H1 (cell line): ENCODE measurements around the gene BTRC. TPM values are rescaled to one million over a fixed set of nuclear protein-coding genes. Genes with fewer than 3 reads are reported as not detected.

Experiments used
- CTCF ChIA-PET: fragments of 300-600 bp; sonication (Branson Sonifier 250); formaldehyde crosslinking; loops from one replicate; lab custom pipeline; 2021; ENCODE audit not compliant: partially characterized antibody; lab: Charles Lee
- POLR2A ChIA-PET: fragments of 300-600 bp; sonication (Branson Sonifier 250); formaldehyde crosslinking; loops from one replicate; lab custom pipeline; 2021; ENCODE audit warnings: inconsistent platforms; ENCODE audit not compliant: partially characterized antibody; lab: Charles Lee
- DNase-seq, 2 experiments: peaks; one replicate each; pipeline versions ENCODE4 v3.0.0 to v3.0.0-alpha.2; 2010 to 2022; ENCODE audit warnings: low spot score in 2 of 2, low read depth in 1 of 2, mixed read lengths in 1 of 2
- FAIRE-seq: peaks from 2 replicates; lab custom pipeline; 2011; peaks lifted over from hg19 to GRCh38; lab: Jason Lieb, UNC
- H2AFZ ChIP-seq: 2 replicates; pipeline ENCODE4 v1.8.1; 2012; ENCODE audit warnings: low read length, inconsistent platforms
- H2AK5ac ChIP-seq: 2 replicates; pipeline ENCODE4 v1.6.1; 2013; ENCODE audit warnings: low read depth, low read length
- H2BK120ac ChIP-seq: replicated peaks from 2 replicates; pipeline ENCODE3; 2013; ENCODE audit warnings: low read depth, low read length, inconsistent platforms
- H2BK12ac ChIP-seq: 2 replicates; pipeline ENCODE4 v1.6.1; 2013; ENCODE audit warnings: low read depth, low read length
- H2BK15ac ChIP-seq: 2 replicates; pipeline ENCODE4 v1.6.1; 2013; ENCODE audit warnings: low read length
- H2BK20ac ChIP-seq: 2 replicates; pipeline ENCODE4 v1.6.1; 2013; ENCODE audit warnings: low read length
- H2BK5ac ChIP-seq: 2 replicates; pipeline ENCODE4 v1.6.1; 2013; ENCODE audit warnings: low read depth, low read length
- H3K14ac ChIP-seq: 2 replicates; pipeline ENCODE4 v1.6.1; 2013; ENCODE audit warnings: inconsistent platforms; ENCODE audit not compliant: insufficient read length
- H3K18ac ChIP-seq: 2 replicates; pipeline ENCODE4 v1.6.1; 2013; ENCODE audit warnings: low read length; ENCODE audit errors: extremely low read depth
- H3K23ac ChIP-seq: 2 replicates; pipeline ENCODE4 v1.6.1; 2013; ENCODE audit warnings: inconsistent platforms; ENCODE audit not compliant: insufficient read length
- H3K23me2 ChIP-seq: 2 replicates; pipeline ENCODE4 v1.6.1; 2013; ENCODE audit warnings: low read depth, low read length
- H3K27ac ChIP-seq: 2 replicates; pipeline ENCODE4 v1.6.1; 2011; ENCODE audit warnings: low read depth, low read length, inconsistent platforms
- H3K27me3 ChIP-seq, 4 experiments: replicated peaks in 1 of 4; 1 replicate in 1 of 4; 2 replicates in 3 of 4; pipeline versions ENCODE4 v1.6.1 to v1.8.1; 2011 to 2013; ENCODE audit warnings: low read length in 3 of 4, mild to moderate bottlenecking in 3 of 4, inconsistent platforms in 2 of 4, mixed read lengths in 2 of 4, moderate library complexity in 1 of 4; ENCODE audit not compliant: control insufficient read depth in 3 of 4, insufficient read depth in 3 of 4; ENCODE audit errors: extremely low read depth in 1 of 4
- H3K36me3 ChIP-seq, 4 experiments: 2 replicates each; pipeline versions ENCODE4 v1.6.1 to v1.8.1; 2011 to 2013; ENCODE audit warnings: mild to moderate bottlenecking in 4 of 4, low read length in 3 of 4, moderate library complexity in 2 of 4, control low read depth in 1 of 4, inconsistent platforms in 1 of 4; ENCODE audit not compliant: insufficient read depth in 4 of 4, control insufficient read depth in 2 of 4
- H3K4ac ChIP-seq: replicated peaks from 2 replicates; pipeline ENCODE3; 2013; ENCODE audit warnings: low read length, low read depth, mixed read lengths, inconsistent platforms; ENCODE audit not compliant: insufficient read length
- H3K4me1 ChIP-seq, 4 experiments: replicated peaks in 1 of 4; 1 replicate in 1 of 4; 2 replicates in 3 of 4; pipeline versions ENCODE4 v1.6.1 to v1.8.1; 2011 to 2013; ENCODE audit warnings: low read length in 3 of 4, inconsistent platforms in 2 of 4, mixed read lengths in 1 of 4; ENCODE audit not compliant: insufficient read depth in 4 of 4, control insufficient read depth in 3 of 4
- H3K4me2 ChIP-seq, 2 experiments: 2 replicates each; pipeline versions ENCODE4 v1.6.1 to v1.8.1; 2011 to 2013; ENCODE audit warnings: low read depth in 2 of 2, low read length in 2 of 2, control low read depth in 1 of 2, inconsistent platforms in 1 of 2, mild to moderate bottlenecking in 1 of 2; ENCODE audit not compliant: insufficient read depth in 1 of 2
- H3K4me3 ChIP-seq, 4 experiments: fragments of 200-600, 300-600 bp in 1 of 4; sonication (generic), shearing (Covaris generic), sonication (Bioruptor Twin) in 1 of 4; 2 replicates each; pipeline versions ENCODE4 v1.5.1 to v1.8.1; 2011 to 2016; ENCODE audit warnings: low read length in 4 of 4, low read depth in 3 of 4, control low read depth in 2 of 4, inconsistent platforms in 2 of 4, mild to moderate bottlenecking in 2 of 4, mixed read lengths in 1 of 4, moderate library complexity in 1 of 4; ENCODE audit not compliant: insufficient read depth in 2 of 4; ENCODE audit errors: extremely low read depth in 1 of 4
- H3K56ac ChIP-seq: replicated peaks from 2 replicates; pipeline ENCODE3; 2013; ENCODE audit warnings: low read depth, mild to moderate bottlenecking, mixed read lengths, low read length, inconsistent platforms; ENCODE audit not compliant: insufficient read length
- H3K79me1 ChIP-seq: 2 replicates; pipeline ENCODE4 v1.6.1; 2013; ENCODE audit warnings: low read depth, low read length, control low read depth
- H3K79me2 ChIP-seq, 2 experiments: 2 replicates each; pipeline versions ENCODE4 v1.6.1 to v1.8.1; 2012 to 2013; ENCODE audit warnings: low read length in 2 of 2, mild to moderate bottlenecking in 2 of 2, inconsistent platforms in 1 of 2; ENCODE audit not compliant: insufficient read depth in 2 of 2, control insufficient read depth in 1 of 2
- H3K9ac ChIP-seq, 4 experiments: replicated peaks in 1 of 4; 1 replicate in 1 of 4; 2 replicates in 3 of 4; pipeline versions ENCODE4 v1.6.1 to v1.8.1; 2011 to 2013; ENCODE audit warnings: low read depth in 3 of 4, low read length in 3 of 4, control low read depth in 2 of 4, mild to moderate bottlenecking in 2 of 4, moderate library complexity in 2 of 4, inconsistent platforms in 1 of 4; ENCODE audit errors: extremely low read depth in 1 of 4
- H3K9me3 ChIP-seq, 2 experiments: 2 replicates each; pipeline versions ENCODE4 v1.6.1 to v1.8.1; 2012 to 2013; ENCODE audit warnings: mild to moderate bottlenecking in 2 of 2, moderate library complexity in 2 of 2, control low read depth in 1 of 2, inconsistent platforms in 1 of 2, low read depth in 1 of 2, low read length in 1 of 2, mixed read lengths in 1 of 2; ENCODE audit not compliant: insufficient read depth in 2 of 2
- H4K20me1 ChIP-seq, 2 experiments: replicated peaks in 1 of 2; 2 replicates each; pipeline versions ENCODE3 to v1.8.1; 2011 to 2013; ENCODE audit warnings: inconsistent platforms in 2 of 2, low read length in 2 of 2, mild to moderate bottlenecking in 1 of 2; ENCODE audit not compliant: insufficient read depth in 2 of 2, control insufficient read depth in 1 of 2
- H4K5ac ChIP-seq: 2 replicates; pipeline ENCODE4 v1.6.1; 2013; ENCODE audit warnings: low read length, low read depth, mixed read lengths, inconsistent platforms; ENCODE audit not compliant: insufficient read length
- H4K8ac ChIP-seq: 2 replicates; pipeline ENCODE4 v1.8.0; 2013; ENCODE audit warnings: mild to moderate bottlenecking, moderate library complexity, low read length, inconsistent platforms; ENCODE audit not compliant: insufficient read depth; ENCODE audit errors: extremely low read depth
- H4K91ac ChIP-seq: replicated peaks from 2 replicates; pipeline ENCODE3; 2013; ENCODE audit warnings: low read length, mixed read lengths, inconsistent platforms; ENCODE audit not compliant: insufficient read length
- BCL11A ChIP-seq, 2 experiments: IDR thresholded peaks; one replicate each; pipeline ENCODE4 v1.6.1; 2011; ENCODE audit warnings: low read depth in 2 of 2, low read length in 2 of 2, mild to moderate bottlenecking in 2 of 2
- KDM5A ChIP-seq: fragments of 200-600 bp; IDR thresholded peaks from 2 replicates; pipeline ENCODE4 v1.7.1; 2012; ENCODE audit warnings: mild to moderate bottlenecking, low read length, inconsistent platforms, mixed read lengths
- ZNF274 ChIP-seq: IDR thresholded peaks from 2 replicates; pipeline ENCODE4 v1.7.0; 2012; ENCODE audit warnings: low read length, borderline replicate concordance; ENCODE audit errors: extremely low read depth
- WGBS, 2 experiments: shearing (Covaris generic) in 1 of 2; methylation state at CpG; one replicate each; pipeline versions ENCODE4 v1.1.6 to v1.1.7; 2013 to 2015; ENCODE audit warnings: low lambda C conversion rate in 2 of 2, mixed read lengths in 2 of 2, inconsistent platforms in 1 of 2, low coverage in 1 of 2, missing lambda C conversion rate in 1 of 2; ENCODE audit not compliant: insufficient replicate concordance in 2 of 2, insufficient coverage in 1 of 2, insufficient read length in 1 of 2; ENCODE audit errors: extremely low coverage in 1 of 2, missing lambda C conversion rate in 1 of 2; 5-methylcytosine and 5-hydroxymethylcytosine counted together
- polyA plus RNA-seq, 7 experiments: library from polyadenylated mRNA; depleted of rRNA in 3 of 7; stranded (reverse) in 5 of 7; unstranded in 2 of 7; fragments of >200 nt in 5 of 7; fragments of 200-250 nt in 2 of 7; gene quantifications; 1 replicate in 5 of 7; 2 replicates in 1 of 7; 4 replicates in 1 of 7; pipeline versions ENCODE4 v1.2.1 to v1.2.3, GENCODE V29; 2011 to 2013; ENCODE audit warnings: missing spikeins in 2 of 7, mixed read lengths in 2 of 7
- total RNA-seq: library from RNA; stranded (reverse); fragmentation: NEBNext Ultra II Directional; extraction: Animal tissue kit (Norgen Biotek cat#: 25700); gene quantifications from 2 replicates; pipeline ENCODE4 v1.2.1, GENCODE V29; 2021

BTRC gene
- total and polyA plus RNA-seq, 2 of the 8 experiments (the other 6 are each of a cell fraction or from before 2014, with no cell fraction given): 9.9 to 24.7 TPM

- Histone ChIP-seq H2BK12ac (no peak overlapping the region), H3K4me1 (peaks cover 0 to 15% (median 7%) of the 10 kb centered on the region in 4 experiments; a peak in 5 of 7 replicates), H3K27me3 (peaks cover 7 to 59% (median 44%) of the 10 kb centered on the region in 4 experiments), H3K79me1 (no peaks in the 10 kb centered on the region), H3K23ac (no peak overlapping the region), H4K5ac (no peak overlapping the region), H3K36me3 (no peaks in the 10 kb centered on the region), H2BK120ac (no peak overlapping the region), H3K9me3 (peaks cover 4 to 6% of the 10 kb centered on the region in 2 experiments; a peak in 2 of 4 replicates), H3K4ac (no peak overlapping the region), H2BK5ac (no peak overlapping the region), H3K23me2 (peaks cover 14% of the 10 kb centered on the region), H2AFZ (no peak overlapping the region), H3K4me3 (no peak overlapping the region), H3K56ac (no peak overlapping the region), H4K8ac (no peak overlapping the region), H3K9ac (no peak overlapping the region), H3K14ac (no peak overlapping the region), H2BK20ac (no peak overlapping the region), H3K79me2 (no peaks in the 10 kb centered on the region), H4K91ac (no peak overlapping the region), H3K27ac (no peak overlapping the region), H4K20me1 (peaks cover 0 to 3% of the 10 kb centered on the region in 2 experiments), H2BK15ac (no peak overlapping the region), H3K18ac (no peak overlapping the region), H3K4me2 (no peak overlapping the region), H2AK5ac (no peak overlapping the region)
- no peak for DNase-seq
- no peak for FAIRE-seq
- ChIA-PET CTCF (interaction anchor here (0.8 to 5.9 kb wide), 15 partner anchors 9 to 358 kb away, joined by 3 to 65 read pairs (median 22); partner anchors contain the start of genes DPCD and POLL), POLR2A (interaction anchor here (1.1 to 3.6 kb wide), 7 partner anchors 10 to 358 kb away, joined by 3 to 12 read pairs (median 7); partner anchors contain the start of genes DPCD and POLL)
- WGBS, 2 experiments: 92% methylated on average over 7 of the region's 7 CpGs; no CpG with 5 or more reads in 1 of the 2 experiments
- no peak for TF ChIP-seq KDM5A
- TF ChIP-seq BCL11A (IDR thresholded peaks at IDR 0.05; ENCODE audit: low read depth in 2 of 2, low read length in 2 of 2): no peak
- TF ChIP-seq ZNF274: no peak
These were observed 218.2 kb downstream of the BTRC start for GRCh38 chr10:101572126-101572525.
